ENCODE results near the gene SLC25A27. TPM values are rescaled to one million over a fixed set of nuclear protein-coding genes. Genes with fewer than 3 reads are reported as not detected.

The SLC25A27 gene
- total and polyA plus RNA-seq, 2 experiments from 2014 or later, result 2.4 to 3.0 TPM

- H3K9ac ChIP-seq, result no peak overlapping the region
- no peaks in the 10 kb centered on the region; the same call in 1 of the 2 replicates for H3K27me3 ChIP-seq (replicated peaks; ENCODE audit: insufficient read depth)
- no peak overlapping the region for H2AFZ ChIP-seq
- no peaks in the 10 kb centered on the region for H3K4me1 ChIP-seq (ENCODE audit: insufficient read depth)
- no peaks in the 10 kb centered on the region for H4K20me1 ChIP-seq (ENCODE audit: insufficient read depth)
- WGBS, 2 experiments (ENCODE audit: low coverage in 1 of 2, low lambda C conversion rate in 2 of 2, missing lambda C conversion rate in 2 of 2), result 0 to 3% methylated on average over 1 of the region's 1 CpG
- TF ChIP-seq EZH2phosphoT487 (IDR thresholded peaks at IDR 0.05; ENCODE audit: insufficient read depth, low read depth) (no peak), EZH2 (IDR thresholded peaks at IDR 0.05; ENCODE audit: insufficient read depth, poor library complexity, severe bottlenecking) (no peak)
- H3K9me3 ChIP-seq (ENCODE audit: low read depth), result no peaks in the 10 kb centered on the region
- no peak overlapping the region for H3K4me2 ChIP-seq (ENCODE audit: unreplicated experiment)
- H3K4me3 ChIP-seq, result no peak overlapping the region
- in situ Hi-C loops (cut with MboI), result no loop called here
- DNase-seq, result peak; percentile 48
- H3K79me2 ChIP-seq (ENCODE audit: insufficient read depth), result no peaks in the 10 kb centered on the region
- no peak overlapping the region for H3K27ac ChIP-seq
- H3K9me2 ChIP-seq (ENCODE audit: insufficient read depth), result no peaks in the 10 kb centered on the region
- no peaks in the 10 kb centered on the region for H3K36me3 ChIP-seq (ENCODE audit: low read depth)
- H3F3A ChIP-seq (ENCODE audit: insufficient read depth), result no peaks in the 10 kb centered on the region
These were observed 66.3 kb downstream of the SLC25A27 start for GRCh38 chr6:46719099-46719498.

- Histone ChIP-seq H2AFZ (no peak overlapping the region), H3K9ac (no peak overlapping the region), H4K20me1 (ENCODE audit: insufficient read depth) (no peaks in the 10 kb centered on the region), H3K27ac (no peak overlapping the region), H3K4me3 (no peak overlapping the region), H3K4me1 (ENCODE audit: insufficient read depth) (no peaks in the 10 kb centered on the region), H3F3A (ENCODE audit: insufficient read depth) (no peaks in the 10 kb centered on the region), H3K36me3 (ENCODE audit: low read depth) (no peaks in the 10 kb centered on the region), H3K9me3 (ENCODE audit: low read depth) (no peaks in the 10 kb centered on the region), H3K9me2 (ENCODE audit: insufficient read depth) (no peaks in the 10 kb centered on the region), H3K79me2 (ENCODE audit: insufficient read depth) (no peaks in the 10 kb centered on the region), H3K27me3 (replicated peaks; ENCODE audit: insufficient read depth) (no peaks in the 10 kb centered on the region; the same call in 1 of the 2 replicates), H3K4me2 (ENCODE audit: unreplicated experiment) (no peak overlapping the region)
- in situ Hi-C loops (cut with MboI), result no loop called here
- DNase-seq, result no peak
- 81 to 87% methylated on average over 1 of the region's 1 CpG for WGBS, 2 experiments (ENCODE audit: low coverage in 1 of 2, low lambda C conversion rate in 2 of 2, missing lambda C conversion rate in 2 of 2)
- TF ChIP-seq EZH2phosphoT487 (IDR thresholded peaks at IDR 0.05; ENCODE audit: insufficient read depth, low read depth), result no peak
- TF ChIP-seq EZH2 (IDR thresholded peaks at IDR 0.05; ENCODE audit: insufficient read depth, poor library complexity, severe bottlenecking), result no peak
These were observed 67.6 kb downstream of the SLC25A27 start for GRCh38 chr6:46720401-46720800.

Other genes starting within 250 kb of the SLC25A27 start
- 6.5 and 7.6 TPM in 2 replicates for gene RCAN2, start 161.5 kb upstream of the SLC25A27 start, total RNA-seq (2014; rRNA removed; shearing (Covaris generic))
- 8.7 and 8.8 TPM in 2 replicates for gene RCAN2, start 161.5 kb upstream of the SLC25A27 start, polyA plus RNA-seq (2016; fragmentation: Nextera tagmentation; extraction: Ambion mirVana)
- gene CYP39A1, start 157 bp upstream of the SLC25A27 start, total RNA-seq (2014; rRNA removed; shearing (Covaris generic)), result 0.38 TPM in 1 of 2 replicates, not detected in the other
- gene CYP39A1, start 157 bp upstream of the SLC25A27 start, polyA plus RNA-seq (2016; fragmentation: Nextera tagmentation; extraction: Ambion mirVana), result 0.08 and 0.46 TPM in 2 replicates
- gene TDRD6, start 34.9 kb downstream of the SLC25A27 start, total RNA-seq (2014; rRNA removed; shearing (Covaris generic)), result not detected in 2 replicates
- gene TDRD6, start 34.9 kb downstream of the SLC25A27 start, polyA plus RNA-seq (2016; fragmentation: Nextera tagmentation; extraction: Ambion mirVana), result not detected in 2 replicates
- gene PLA2G7, start 82.4 kb downstream of the SLC25A27 start, total RNA-seq (2014; rRNA removed; shearing (Covaris generic)), result not detected in 2 replicates
- gene PLA2G7, start 82.4 kb downstream of the SLC25A27 start, polyA plus RNA-seq (2016; fragmentation: Nextera tagmentation; extraction: Ambion mirVana), result not detected in 2 replicates
- gene ANKRD66, start 94.0 kb downstream of the SLC25A27 start, total RNA-seq (2014; rRNA removed; shearing (Covaris generic)), result not detected in 2 replicates
- gene ANKRD66, start 94.0 kb downstream of the SLC25A27 start, polyA plus RNA-seq (2016; fragmentation: Nextera tagmentation; extraction: Ambion mirVana), result not detected in 2 replicates
- not detected in 2 replicates for gene MEP1A, start 140.4 kb downstream of the SLC25A27 start, total RNA-seq (2014; rRNA removed; shearing (Covaris generic))
- gene MEP1A, start 140.4 kb downstream of the SLC25A27 start, polyA plus RNA-seq (2016; fragmentation: Nextera tagmentation; extraction: Ambion mirVana), result not detected in 2 replicates

Data from GM23248 (cell line).